ENCODE data around the gene PLAA. TPM values are rescaled to one million over a fixed set of nuclear protein-coding genes. Genes with fewer than 3 reads are reported as not detected.

Gene PLAA
- total and polyA plus RNA-seq, 5 experiments from 2014 or later, result 11.2 to 29.8 (median 20.2) TPM

DNA sequence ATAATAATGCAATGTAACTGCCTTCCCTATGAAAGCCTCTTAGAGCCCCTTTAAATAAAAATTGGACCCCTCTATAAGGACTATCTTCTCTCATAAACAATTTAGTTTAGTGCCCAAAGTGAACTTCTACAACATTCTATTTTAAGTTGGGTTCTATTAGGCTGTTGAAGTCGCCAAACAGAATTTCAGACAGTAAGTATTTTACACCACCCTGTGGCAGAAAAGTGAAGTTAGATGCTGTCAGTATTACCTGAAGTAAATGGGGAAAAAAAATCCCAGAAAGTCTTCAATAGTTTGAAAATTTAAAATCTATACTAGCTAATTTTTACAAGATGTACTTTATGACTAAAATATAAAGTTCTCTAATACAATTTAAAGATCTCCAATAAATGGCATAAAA, 84.0 kb downstream of the PLAA start:
- no peak for DNase-seq
- Mint-ChIP-seq H3K4me3 (no peak overlapping the region), H3K4me1 (peaks cover 0 to 9% (median 0%) of the 10 kb centered on the region in 4 donors), H3K36me3 (peaks cover 4 to 38% (median 15%) of the 10 kb centered on the region in 3 donors), H3K9me3 (no peaks in the 10 kb centered on the region), H3K27me3 (no peaks in the 10 kb centered on the region), H3K27ac (peak overlapping the region in 1 of 10 donors; percentile 45)
- POLR2A ChIA-PET, result no interaction called here
- no peak for ATAC-seq

- ATAC-seq (no peak), DNase-seq (peak in 2 of 10 donors; percentile 1 to 2)
- Mint-ChIP-seq H3K9me3 (peaks cover 0 to 2% (median 0%) of the 10 kb centered on the region in 9 donors), H3K27me3 (no peaks in the 10 kb centered on the region), H3K4me1 (peaks cover 0 to 3% (median 1%) of the 10 kb centered on the region in 4 donors), H3K36me3 (peaks cover 4 to 48% (median 35%) of the 10 kb centered on the region in 3 donors), H3K4me3 (no peak overlapping the region), H3K27ac (no peak overlapping the region)
- POLR2A ChIA-PET, result no interaction called here
Measured at GRCh38 chr9:26856413-26857032, 90.5 kb downstream of the PLAA start.

Other genes with a start within 250 kb of the PLAA start
- 10 to 100 TPM; 22.0 to 24.5 TPM for gene CAAP1, start 54.4 kb downstream of the PLAA start, total RNA-seq
- gene CAAP1, start 54.4 kb downstream of the PLAA start, polyA plus RNA-seq, result 10 to 100 TPM; 14.6 to 17.8 (median 16.2) TPM
- 10 to 100 TPM; 10.9 to 13.2 TPM for gene IFT74, start 9.2 kb upstream of the PLAA start, total RNA-seq
- 10 to 100 TPM in 1 of 3 donors, 1 to 10 TPM in 2; 7.5 to 15.4 (median 9.3) TPM for gene IFT74, start 9.2 kb upstream of the PLAA start, polyA plus RNA-seq
- not detected for gene LRRC19, start 58.4 kb upstream of the PLAA start, total RNA-seq
- gene LRRC19, start 58.4 kb upstream of the PLAA start, polyA plus RNA-seq, result under 1 TPM in 1 of 3 donors, not detected in 2; 0.06 TPM
- not detected for gene TEK, start 162.0 kb upstream of the PLAA start, total RNA-seq
- not detected for gene TEK, start 162.0 kb upstream of the PLAA start, polyA plus RNA-seq

Measured in naive thymus-derived CD8-positive, alpha-beta T cell (primary cell).